Measurements from ENCODE around the gene SNN. TPM values are rescaled to one million over a fixed set of nuclear protein-coding genes. Genes with fewer than 3 reads are reported as not detected.

SNN gene
- total RNA-seq, 1 donor = 13.8 TPM

GRCh38 chr16:11717811-11718210 lies 49.6 kb downstream of the SNN start:
- Histone ChIP-seq H4K20me1 (ENCODE audit: insufficient read depth, low read length) (peaks cover 2% of the 10 kb centered on the region), H3K36me3 (ENCODE audit: insufficient read depth, low read length) (peaks cover 47% of the 10 kb centered on the region), H3K4me3 (ENCODE audit: insufficient read depth, low read length) (no peak overlapping the region), H3K4me1 (ENCODE audit: insufficient read depth, low read length) (no peaks in the 10 kb centered on the region), H3K9me3 (ENCODE audit: low read depth, low read length) (no peaks in the 10 kb centered on the region), H3K27me3 (ENCODE audit: insufficient read depth, low read length) (no peaks in the 10 kb centered on the region), H3K79me2 (ENCODE audit: insufficient read depth, low read length) (peaks cover 3% of the 10 kb centered on the region), H2AFZ (ENCODE audit: low read length) (no peak overlapping the region), H3K27ac (ENCODE audit: low read depth, low read length) (no peak overlapping the region), H3K4me2 (ENCODE audit: insufficient read depth, low read length) (no peak overlapping the region)
- DNase-seq (ENCODE audit: insufficient read length, low spot score, missing footprints) = no peak
- no peak for TF ChIP-seq CTCF (IDR thresholded peaks at IDR 0.05; ENCODE audit: extremely low read depth, low read depth, low read length)

- peaks cover 5% of the 10 kb centered on the region for H3K79me2 ChIP-seq (ENCODE audit: insufficient read depth, low read length)
- TF ChIP-seq CTCF (IDR thresholded peaks at IDR 0.05; ENCODE audit: extremely low read depth, low read depth, low read length) = no peak
- H2AFZ ChIP-seq (ENCODE audit: low read length) = no peak overlapping the region
- H3K4me2 ChIP-seq (ENCODE audit: insufficient read depth, low read length) = no peak overlapping the region
- no peaks in the 10 kb centered on the region for H3K9me3 ChIP-seq (ENCODE audit: low read depth, low read length)
- no peaks in the 10 kb centered on the region for H3K4me1 ChIP-seq (ENCODE audit: insufficient read depth, low read length)
- no peak for DNase-seq (ENCODE audit: insufficient read length, low spot score, missing footprints)
- no peak overlapping the region for H3K4me3 ChIP-seq (ENCODE audit: insufficient read depth, low read length)
- peaks cover 44% of the 10 kb centered on the region for H3K36me3 ChIP-seq (ENCODE audit: insufficient read depth, low read length)
- no peaks in the 10 kb centered on the region for H3K27me3 ChIP-seq (ENCODE audit: insufficient read depth, low read length)
- no peak overlapping the region for H3K27ac ChIP-seq (ENCODE audit: low read depth, low read length)
- peaks cover 2% of the 10 kb centered on the region for H4K20me1 ChIP-seq (ENCODE audit: insufficient read depth, low read length)
Observed at GRCh38 chr16:11719171-11719570, 50.9 kb downstream of the SNN start.

- H3K27ac ChIP-seq (ENCODE audit: low read depth, low read length) = no peak overlapping the region
- peaks cover 7% of the 10 kb centered on the region for H3K79me2 ChIP-seq (ENCODE audit: insufficient read depth, low read length)
- H2AFZ ChIP-seq (ENCODE audit: low read length) = no peak overlapping the region
- no peak overlapping the region for H3K4me2 ChIP-seq (ENCODE audit: insufficient read depth, low read length)
- H3K4me1 ChIP-seq (ENCODE audit: insufficient read depth, low read length) = no peaks in the 10 kb centered on the region
- no peak for DNase-seq (ENCODE audit: insufficient read length, low spot score, missing footprints)
- no peaks in the 10 kb centered on the region for H3K27me3 ChIP-seq (ENCODE audit: insufficient read depth, low read length)
- H4K20me1 ChIP-seq (ENCODE audit: insufficient read depth, low read length) = peaks cover 2% of the 10 kb centered on the region
- no peaks in the 10 kb centered on the region for H3K9me3 ChIP-seq (ENCODE audit: low read depth, low read length)
- peaks cover 49% of the 10 kb centered on the region for H3K36me3 ChIP-seq (ENCODE audit: insufficient read depth, low read length)
- H3K4me3 ChIP-seq (ENCODE audit: insufficient read depth, low read length) = no peak overlapping the region
- TF ChIP-seq CTCF (IDR thresholded peaks at IDR 0.05; ENCODE audit: extremely low read depth, low read depth, low read length) = no peak
Observed at GRCh38 chr16:11719762-11720161, 51.5 kb downstream of the SNN start.

GRCh38 chr16:11721781-11722467 lies 53.7 kb downstream of the SNN start:
- TF ChIP-seq CTCF (IDR thresholded peaks at IDR 0.05; ENCODE audit: extremely low read depth, low read depth, low read length) = no peak
- H3K4me3 ChIP-seq (ENCODE audit: insufficient read depth, low read length) = no peak overlapping the region
- peaks cover 53% of the 10 kb centered on the region for H3K36me3 ChIP-seq (ENCODE audit: insufficient read depth, low read length)
- no peaks in the 10 kb centered on the region for H3K9me3 ChIP-seq (ENCODE audit: low read depth, low read length)
- H3K4me1 ChIP-seq (ENCODE audit: insufficient read depth, low read length) = no peaks in the 10 kb centered on the region
- H3K27ac ChIP-seq (ENCODE audit: low read depth, low read length) = no peak overlapping the region
- no peak overlapping the region for H3K4me2 ChIP-seq (ENCODE audit: insufficient read depth, low read length)
- H2AFZ ChIP-seq (ENCODE audit: low read length) = no peak overlapping the region
- DNase-seq (ENCODE audit: insufficient read length, low spot score, missing footprints) = no peak
- H4K20me1 ChIP-seq (ENCODE audit: insufficient read depth, low read length) = peaks cover 2% of the 10 kb centered on the region
- no peaks in the 10 kb centered on the region for H3K27me3 ChIP-seq (ENCODE audit: insufficient read depth, low read length)
- peaks cover 9% of the 10 kb centered on the region for H3K79me2 ChIP-seq (ENCODE audit: insufficient read depth, low read length)

All from osteoblast (primary cell).